ENCODE data around the gene CLK3.

- TF ChIP-seq NR1H2 (CRISPR knock-in tag; IDR thresholded peaks at IDR 0.05; ENCODE audit: borderline replicate concordance, low read depth) (no peak), SMAD3 (CRISPR knock-in tag; IDR thresholded peaks at IDR 0.05) (no peak), CBX1 (IDR thresholded peaks at IDR 0.05; ENCODE audit: low read depth) (no peak), RXRA (CRISPR knock-in tag; IDR thresholded peaks at IDR 0.05) (no peak), NR3C1 (CRISPR knock-in tag; IDR thresholded peaks at IDR 0.05) (no peak), DNMT1 (CRISPR knock-in tag; IDR thresholded peaks at IDR 0.05) (no peak), TAF1 (CRISPR knock-in tag; IDR thresholded peaks at IDR 0.05) (no peak)
These were observed 3.0 kb upstream of the CLK3 start for GRCh38 chr15:74612677-74613076.
